H1 (cell line): Measurements from ENCODE around the gene PLXNB2. TPM values are rescaled to one million over a fixed set of nuclear protein-coding genes. Genes with fewer than 3 reads are reported as not detected.

Source experiments
- CTCF ChIA-PET: fragments of 300-600 bp; sonication (Branson Sonifier 250); formaldehyde crosslinking; loops from one replicate; lab custom pipeline; 2021; ENCODE audit not compliant: partially characterized antibody; lab: Charles Lee
- POLR2A ChIA-PET: fragments of 300-600 bp; sonication (Branson Sonifier 250); formaldehyde crosslinking; loops from one replicate; lab custom pipeline; 2021; ENCODE audit warnings: inconsistent platforms; ENCODE audit not compliant: partially characterized antibody; lab: Charles Lee
- DNase-seq, 2 experiments: peaks; one replicate each; pipeline versions ENCODE4 v3.0.0 to v3.0.0-alpha.2; 2010 to 2022; ENCODE audit warnings: low spot score in 2 of 2, low read depth in 1 of 2, mixed read lengths in 1 of 2
- FAIRE-seq: peaks from 2 replicates; lab custom pipeline; 2011; peaks lifted over from hg19 to GRCh38; lab: Jason Lieb, UNC
- H2AFZ ChIP-seq: 2 replicates; pipeline ENCODE4 v1.8.1; 2012; ENCODE audit warnings: low read length, inconsistent platforms
- H2AK5ac ChIP-seq: 2 replicates; pipeline ENCODE4 v1.6.1; 2013; ENCODE audit warnings: low read depth, low read length
- H2BK120ac ChIP-seq: replicated peaks from 2 replicates; pipeline ENCODE3; 2013; ENCODE audit warnings: low read depth, low read length, inconsistent platforms
- H2BK12ac ChIP-seq: 2 replicates; pipeline ENCODE4 v1.6.1; 2013; ENCODE audit warnings: low read depth, low read length
- H2BK15ac ChIP-seq: 2 replicates; pipeline ENCODE4 v1.6.1; 2013; ENCODE audit warnings: low read length
- H2BK20ac ChIP-seq: 2 replicates; pipeline ENCODE4 v1.6.1; 2013; ENCODE audit warnings: low read length
- H2BK5ac ChIP-seq: 2 replicates; pipeline ENCODE4 v1.6.1; 2013; ENCODE audit warnings: low read depth, low read length
- H3K14ac ChIP-seq: 2 replicates; pipeline ENCODE4 v1.6.1; 2013; ENCODE audit warnings: inconsistent platforms; ENCODE audit not compliant: insufficient read length
- H3K18ac ChIP-seq: 2 replicates; pipeline ENCODE4 v1.6.1; 2013; ENCODE audit warnings: low read length; ENCODE audit errors: extremely low read depth
- H3K23ac ChIP-seq: 2 replicates; pipeline ENCODE4 v1.6.1; 2013; ENCODE audit warnings: inconsistent platforms; ENCODE audit not compliant: insufficient read length
- H3K23me2 ChIP-seq: 2 replicates; pipeline ENCODE4 v1.6.1; 2013; ENCODE audit warnings: low read depth, low read length
- H3K27ac ChIP-seq: 2 replicates; pipeline ENCODE4 v1.6.1; 2011; ENCODE audit warnings: low read depth, low read length, inconsistent platforms
- H3K27me3 ChIP-seq, 4 experiments: replicated peaks in 1 of 4; 1 replicate in 1 of 4; 2 replicates in 3 of 4; pipeline versions ENCODE4 v1.6.1 to v1.8.1; 2011 to 2013; ENCODE audit warnings: low read length in 3 of 4, mild to moderate bottlenecking in 3 of 4, inconsistent platforms in 2 of 4, mixed read lengths in 2 of 4, moderate library complexity in 1 of 4; ENCODE audit not compliant: control insufficient read depth in 3 of 4, insufficient read depth in 3 of 4; ENCODE audit errors: extremely low read depth in 1 of 4
- H3K36me3 ChIP-seq, 4 experiments: 2 replicates each; pipeline versions ENCODE4 v1.6.1 to v1.8.1; 2011 to 2013; ENCODE audit warnings: mild to moderate bottlenecking in 4 of 4, low read length in 3 of 4, moderate library complexity in 2 of 4, control low read depth in 1 of 4, inconsistent platforms in 1 of 4; ENCODE audit not compliant: insufficient read depth in 4 of 4, control insufficient read depth in 2 of 4
- H3K4ac ChIP-seq: replicated peaks from 2 replicates; pipeline ENCODE3; 2013; ENCODE audit warnings: low read length, low read depth, mixed read lengths, inconsistent platforms; ENCODE audit not compliant: insufficient read length
- H3K4me1 ChIP-seq, 4 experiments: replicated peaks in 1 of 4; 1 replicate in 1 of 4; 2 replicates in 3 of 4; pipeline versions ENCODE4 v1.6.1 to v1.8.1; 2011 to 2013; ENCODE audit warnings: low read length in 3 of 4, inconsistent platforms in 2 of 4, mixed read lengths in 1 of 4; ENCODE audit not compliant: insufficient read depth in 4 of 4, control insufficient read depth in 3 of 4
- H3K4me2 ChIP-seq, 2 experiments: 2 replicates each; pipeline versions ENCODE4 v1.6.1 to v1.8.1; 2011 to 2013; ENCODE audit warnings: low read depth in 2 of 2, low read length in 2 of 2, control low read depth in 1 of 2, inconsistent platforms in 1 of 2, mild to moderate bottlenecking in 1 of 2; ENCODE audit not compliant: insufficient read depth in 1 of 2
- H3K4me3 ChIP-seq, 4 experiments: fragments of 200-600, 300-600 bp in 1 of 4; sonication (generic), shearing (Covaris generic), sonication (Bioruptor Twin) in 1 of 4; 2 replicates each; pipeline versions ENCODE4 v1.5.1 to v1.8.1; 2011 to 2016; ENCODE audit warnings: low read length in 4 of 4, low read depth in 3 of 4, control low read depth in 2 of 4, inconsistent platforms in 2 of 4, mild to moderate bottlenecking in 2 of 4, mixed read lengths in 1 of 4, moderate library complexity in 1 of 4; ENCODE audit not compliant: insufficient read depth in 2 of 4; ENCODE audit errors: extremely low read depth in 1 of 4
- H3K56ac ChIP-seq: replicated peaks from 2 replicates; pipeline ENCODE3; 2013; ENCODE audit warnings: low read depth, mild to moderate bottlenecking, mixed read lengths, low read length, inconsistent platforms; ENCODE audit not compliant: insufficient read length
- H3K79me1 ChIP-seq: 2 replicates; pipeline ENCODE4 v1.6.1; 2013; ENCODE audit warnings: low read depth, low read length, control low read depth
- H3K79me2 ChIP-seq, 2 experiments: 2 replicates each; pipeline versions ENCODE4 v1.6.1 to v1.8.1; 2012 to 2013; ENCODE audit warnings: low read length in 2 of 2, mild to moderate bottlenecking in 2 of 2, inconsistent platforms in 1 of 2; ENCODE audit not compliant: insufficient read depth in 2 of 2, control insufficient read depth in 1 of 2
- H3K9ac ChIP-seq, 4 experiments: replicated peaks in 1 of 4; 1 replicate in 1 of 4; 2 replicates in 3 of 4; pipeline versions ENCODE4 v1.6.1 to v1.8.1; 2011 to 2013; ENCODE audit warnings: low read depth in 3 of 4, low read length in 3 of 4, control low read depth in 2 of 4, mild to moderate bottlenecking in 2 of 4, moderate library complexity in 2 of 4, inconsistent platforms in 1 of 4; ENCODE audit errors: extremely low read depth in 1 of 4
- H3K9me3 ChIP-seq, 2 experiments: 2 replicates each; pipeline versions ENCODE4 v1.6.1 to v1.8.1; 2012 to 2013; ENCODE audit warnings: mild to moderate bottlenecking in 2 of 2, moderate library complexity in 2 of 2, control low read depth in 1 of 2, inconsistent platforms in 1 of 2, low read depth in 1 of 2, low read length in 1 of 2, mixed read lengths in 1 of 2; ENCODE audit not compliant: insufficient read depth in 2 of 2
- H4K20me1 ChIP-seq, 2 experiments: replicated peaks in 1 of 2; 2 replicates each; pipeline versions ENCODE3 to v1.8.1; 2011 to 2013; ENCODE audit warnings: inconsistent platforms in 2 of 2, low read length in 2 of 2, mild to moderate bottlenecking in 1 of 2; ENCODE audit not compliant: insufficient read depth in 2 of 2, control insufficient read depth in 1 of 2
- H4K5ac ChIP-seq: 2 replicates; pipeline ENCODE4 v1.6.1; 2013; ENCODE audit warnings: low read length, low read depth, mixed read lengths, inconsistent platforms; ENCODE audit not compliant: insufficient read length
- H4K8ac ChIP-seq: 2 replicates; pipeline ENCODE4 v1.8.0; 2013; ENCODE audit warnings: mild to moderate bottlenecking, moderate library complexity, low read length, inconsistent platforms; ENCODE audit not compliant: insufficient read depth; ENCODE audit errors: extremely low read depth
- H4K91ac ChIP-seq: replicated peaks from 2 replicates; pipeline ENCODE3; 2013; ENCODE audit warnings: low read length, mixed read lengths, inconsistent platforms; ENCODE audit not compliant: insufficient read length
- BRCA1 ChIP-seq: IDR thresholded peaks from 2 replicates; pipeline ENCODE4 v1.6.1; 2012; ENCODE audit warnings: low read depth, low read length, improper control_type of control experiment
- CHD1 ChIP-seq: IDR thresholded peaks from 2 replicates; pipeline ENCODE4 v1.6.1; 2012; ENCODE audit warnings: low read depth, low read length, improper control_type of control experiment
- KDM4A ChIP-seq: IDR thresholded peaks from one replicate; pipeline ENCODE4 v1.7.1; 2012; ENCODE audit warnings: low read depth, mild to moderate bottlenecking, moderate library complexity, low read length, inconsistent platforms; ENCODE audit not compliant: severe bottlenecking
- WGBS, 2 experiments: shearing (Covaris generic) in 1 of 2; methylation state at CpG; one replicate each; pipeline versions ENCODE4 v1.1.6 to v1.1.7; 2013 to 2015; ENCODE audit warnings: low lambda C conversion rate in 2 of 2, mixed read lengths in 2 of 2, inconsistent platforms in 1 of 2, low coverage in 1 of 2, missing lambda C conversion rate in 1 of 2; ENCODE audit not compliant: insufficient replicate concordance in 2 of 2, insufficient coverage in 1 of 2, insufficient read length in 1 of 2; ENCODE audit errors: extremely low coverage in 1 of 2, missing lambda C conversion rate in 1 of 2; 5-methylcytosine and 5-hydroxymethylcytosine counted together
- polyA plus RNA-seq, 7 experiments: library from polyadenylated mRNA; depleted of rRNA in 3 of 7; stranded (reverse) in 5 of 7; unstranded in 2 of 7; fragments of >200 nt in 5 of 7; fragments of 200-250 nt in 2 of 7; gene quantifications; 1 replicate in 5 of 7; 2 replicates in 1 of 7; 4 replicates in 1 of 7; pipeline versions ENCODE4 v1.2.1 to v1.2.3, GENCODE V29; 2011 to 2013; ENCODE audit warnings: missing spikeins in 2 of 7, mixed read lengths in 2 of 7
- total RNA-seq: library from RNA; stranded (reverse); fragmentation: NEBNext Ultra II Directional; extraction: Animal tissue kit (Norgen Biotek cat#: 25700); gene quantifications from 2 replicates; pipeline ENCODE4 v1.2.1, GENCODE V29; 2021

The PLXNB2 gene
- total and polyA plus RNA-seq, 2 of the 8 experiments (the other 6 are each of a cell fraction or from before 2014, with no cell fraction given), result 58.3 to 92.8 TPM

DNA sequence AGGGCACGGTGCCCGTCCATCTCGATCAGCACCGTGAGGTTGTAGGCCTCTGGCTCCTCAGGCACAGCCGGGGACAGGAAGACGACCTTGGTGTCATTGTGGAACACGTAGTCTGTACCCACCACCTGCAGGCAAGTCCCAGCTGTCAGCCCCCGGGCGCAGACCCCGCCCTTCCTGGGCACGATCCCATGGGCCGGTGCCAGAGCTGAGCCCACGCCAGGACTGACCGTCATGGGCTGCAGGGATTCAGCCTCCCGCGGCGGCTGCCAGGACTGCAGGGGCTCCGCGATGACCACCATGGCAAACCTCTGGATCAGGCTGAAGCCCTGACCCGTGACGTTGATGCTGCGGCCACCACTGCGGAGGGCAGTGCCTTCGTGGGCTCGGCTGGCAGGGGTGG, 25.5 kb downstream of the PLXNB2 start:
- Histone ChIP-seq H3K4ac (no peak overlapping the region), H2BK12ac (no peak overlapping the region), H2BK5ac (no peak overlapping the region), H3K36me3 (peaks cover 26 to 87% (median 41%) of the 10 kb centered on the region in 4 experiments), H3K56ac (no peak overlapping the region), H3K27ac (0 out of 2 replicates have a peak overlapping the region, but pooled peaks have one; percentile 24), H2BK20ac (no peak overlapping the region), H3K14ac (no peak overlapping the region), H3K9me3 (peaks cover 0 to 6% of the 10 kb centered on the region in 2 experiments; a peak in 1 of 4 replicates), H3K4me2 (no peak overlapping the region), H3K4me3 (no peak overlapping the region), H4K20me1 (peaks cover 0 to 10% of the 10 kb centered on the region in 2 experiments), H3K18ac (no peak overlapping the region), H2BK120ac (no peak overlapping the region), H3K23ac (no peak overlapping the region), H3K23me2 (no peaks in the 10 kb centered on the region), H3K4me1 (peaks cover 0 to 2% (median 0%) of the 10 kb centered on the region in 4 experiments; a peak in 2 of 7 replicates), H3K79me2 (no peaks in the 10 kb centered on the region), H2AK5ac (no peak overlapping the region), H4K91ac (no peak overlapping the region), H2BK15ac (no peak overlapping the region), H3K79me1 (no peaks in the 10 kb centered on the region), H2AFZ (no peak overlapping the region), H4K8ac (no peak overlapping the region; the same call in 1 of the 2 replicates), H3K9ac (no peak overlapping the region), H4K5ac (no peak overlapping the region), H3K27me3 (no peaks in the 10 kb centered on the region)
- FAIRE-seq, result no peak
- DNase-seq, result no peak
- ChIA-PET CTCF (interaction anchor here (1.2 to 3.5 kb wide), 4 partner anchors 9 to 59 kb away, joined by 3 to 11 read pairs (median 5); no protein-coding TSS in a partner anchor), POLR2A (interaction anchor here (1.0 to 1.2 kb wide), 3 partner anchors 9 to 161 kb away, joined by 3 to 6 read pairs (median 4); no protein-coding TSS in a partner anchor)
- no peak for TF ChIP-seq KDM4A
- no peak for TF ChIP-seq CHD1
- no peak for TF ChIP-seq BRCA1
- 95% methylated on average over 14 of the region's 25 CpGs; no CpG with 5 or more reads in 1 of the 2 experiments for WGBS, 2 experiments
